GM06990 (cell line): Measurements from ENCODE around the gene TFR2.
A peak's percentile ranks its signal among the peaks of the same experiment; 100 is the strongest.

Source experiments
- DNase-seq: peaks from one replicate; pipeline ENCODE4 v3.0.0-alpha.2; 2011; ENCODE audit not compliant: insufficient read length; ENCODE audit errors: extremely low read depth
- H3K27me3 ChIP-seq: replicated peaks from 2 replicates; pipeline ENCODE4 v1.6.0; 2011; ENCODE audit warnings: low read length; ENCODE audit not compliant: control insufficient read depth, insufficient read depth
- H3K36me3 ChIP-seq: 2 replicates; pipeline ENCODE4 v1.5.1; 2011; ENCODE audit warnings: low read length; ENCODE audit not compliant: control insufficient read depth, insufficient read depth
- H3K4me3 ChIP-seq: replicated peaks from 2 replicates; pipeline ENCODE4 v1.5.1; 2011; ENCODE audit warnings: low read depth, mild to moderate bottlenecking, control low read depth, low read length
- CTCF ChIP-seq: IDR thresholded peaks from 2 replicates; pipeline ENCODE4 v1.5.1; 2011; ENCODE audit warnings: low read length, control low read depth, mild to moderate bottlenecking, inconsistent platforms; ENCODE audit not compliant: insufficient read depth, poor library complexity, severe bottlenecking

TFR2 gene

GRCh38 chr7:100675581-100676350, 34.4 kb upstream of the TFR2 start:
- TF ChIP-seq CTCF: no peak
- H3K27me3 ChIP-seq: no peaks in the 10 kb centered on the region
- H3K36me3 ChIP-seq: peaks cover 30% of the 10 kb centered on the region
- peak; percentile 90 for DNase-seq
- peak overlapping the region; percentile 96 for H3K4me3 ChIP-seq

GRCh38 chr7:100675105-100675451, 33.7 kb upstream of the TFR2 start:
- DNase-seq: no peak
- Histone ChIP-seq H3K4me3 (peak overlapping the region; percentile 96), H3K27me3 (no peaks in the 10 kb centered on the region), H3K36me3 (peaks cover 24% of the 10 kb centered on the region)
- TF ChIP-seq CTCF: no peak

DNA sequence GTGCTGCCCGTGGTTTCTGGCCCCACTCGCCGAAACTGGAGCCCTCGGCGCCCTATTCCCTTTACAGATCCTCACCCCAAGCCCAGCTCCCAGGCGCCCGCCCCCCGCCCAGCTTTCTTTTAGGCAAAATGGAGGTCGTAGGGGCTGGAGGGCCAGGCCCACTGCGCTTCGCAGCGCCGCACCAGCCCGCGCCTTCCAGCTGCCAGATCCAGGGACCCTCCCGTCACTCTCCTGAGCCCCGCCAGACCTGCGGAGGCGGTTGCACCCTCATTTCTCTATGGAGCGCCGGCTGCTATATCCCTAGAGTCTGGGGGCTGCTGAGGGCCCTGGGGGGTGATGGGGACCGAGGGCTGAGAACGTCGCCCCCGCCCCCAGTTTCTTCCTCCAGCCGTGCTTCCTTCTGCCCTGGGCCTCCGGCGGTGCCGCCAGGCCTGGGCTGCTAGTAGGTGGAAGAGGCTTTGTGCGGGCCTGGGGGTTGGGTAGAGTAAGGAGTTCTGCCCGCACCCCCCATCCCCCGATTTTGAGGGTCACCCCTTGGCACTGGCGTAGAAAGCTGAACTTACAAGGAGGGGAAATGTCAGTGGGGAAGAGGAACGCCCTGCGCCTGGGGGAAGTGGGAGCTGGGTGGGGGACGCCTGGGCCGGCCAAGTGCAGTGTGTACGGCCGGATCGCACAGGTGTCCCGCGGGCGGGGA, 33.2 kb upstream of the TFR2 start:
- peak overlapping the region; percentile 96 for H3K4me3 ChIP-seq
- no peak for TF ChIP-seq CTCF
- DNase-seq: no peak

DNA sequence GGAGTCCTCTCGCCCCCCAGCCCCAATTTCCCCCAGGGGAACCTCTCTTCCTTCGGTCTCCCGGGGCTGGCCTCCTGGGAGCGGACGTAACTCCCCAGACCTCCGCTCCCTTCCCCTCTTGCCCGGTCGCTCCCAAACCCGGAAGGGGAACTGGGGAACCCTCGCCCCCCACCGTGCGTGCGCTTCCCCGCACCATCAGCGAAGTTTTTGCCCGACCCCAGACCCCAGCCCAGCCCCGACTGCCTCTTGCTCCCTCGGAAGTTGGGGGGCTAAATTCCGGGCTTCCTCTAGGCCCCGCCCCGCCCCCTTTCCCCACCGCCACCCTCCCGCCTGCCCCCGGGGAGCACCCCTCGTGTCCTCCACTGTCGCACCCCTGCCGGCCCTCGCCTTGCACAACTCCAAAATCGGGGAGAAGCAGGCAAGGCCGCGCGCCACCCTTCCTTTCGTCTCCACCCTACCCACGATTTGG, 32.6 kb upstream of the TFR2 start:
- Histone ChIP-seq H3K4me3 (peak overlapping the region; percentile 96), H3K36me3 (peaks cover 22% of the 10 kb centered on the region), H3K27me3 (no peaks in the 10 kb centered on the region)
- peak; percentile 80 for DNase-seq
- TF ChIP-seq CTCF: no peak

More for the DNA sequence above, 33.2 kb upstream of the TFR2 start:
- H3K36me3 ChIP-seq: peaks cover 22% of the 10 kb centered on the region
- no peaks in the 10 kb centered on the region for H3K27me3 ChIP-seq

- no peak for TF ChIP-seq CTCF
Measured at GRCh38 chr7:100673302-100673941, 32.1 kb upstream of the TFR2 start, which contains the start of gene GNB2. TSS of gene GNB2 (plus strand) at chr7:100673740. CDS start at chr7:100676266, 2,526 bp downstream.

More at GRCh38 chr7:100673302-100673941, 32.1 kb upstream of the TFR2 start, which contains the start of gene GNB2:
- Histone ChIP-seq H3K36me3 (peaks cover 19% of the 10 kb centered on the region), H3K27me3 (no peaks in the 10 kb centered on the region), H3K4me3 (peak within 1 kb of the TSS; percentile 96)
- DNase-seq: peak; percentile 99
